ENCODE measurements around the gene TEKT4.
"Not testable (repeated sequence)": the region's sequence is repeated elsewhere in the genome, so short reads cannot be mapped to it uniquely, and the experiment has no call there.

TEKT4 gene, protein sequence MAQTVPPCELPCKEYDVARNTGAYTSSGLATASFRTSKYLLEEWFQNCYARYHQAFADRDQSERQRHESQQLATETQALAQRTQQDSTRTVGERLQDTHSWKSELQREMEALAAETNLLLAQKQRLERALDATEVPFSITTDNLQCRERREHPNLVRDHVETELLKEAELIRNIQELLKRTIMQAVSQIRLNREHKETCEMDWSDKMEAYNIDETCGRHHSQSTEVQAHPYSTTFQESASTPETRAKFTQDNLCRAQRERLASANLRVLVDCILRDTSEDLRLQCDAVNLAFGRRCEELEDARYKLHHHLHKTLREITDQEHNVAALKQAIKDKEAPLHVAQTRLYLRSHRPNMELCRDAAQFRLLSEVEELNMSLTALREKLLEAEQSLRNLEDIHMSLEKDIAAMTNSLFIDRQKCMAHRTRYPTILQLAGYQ

DNA sequence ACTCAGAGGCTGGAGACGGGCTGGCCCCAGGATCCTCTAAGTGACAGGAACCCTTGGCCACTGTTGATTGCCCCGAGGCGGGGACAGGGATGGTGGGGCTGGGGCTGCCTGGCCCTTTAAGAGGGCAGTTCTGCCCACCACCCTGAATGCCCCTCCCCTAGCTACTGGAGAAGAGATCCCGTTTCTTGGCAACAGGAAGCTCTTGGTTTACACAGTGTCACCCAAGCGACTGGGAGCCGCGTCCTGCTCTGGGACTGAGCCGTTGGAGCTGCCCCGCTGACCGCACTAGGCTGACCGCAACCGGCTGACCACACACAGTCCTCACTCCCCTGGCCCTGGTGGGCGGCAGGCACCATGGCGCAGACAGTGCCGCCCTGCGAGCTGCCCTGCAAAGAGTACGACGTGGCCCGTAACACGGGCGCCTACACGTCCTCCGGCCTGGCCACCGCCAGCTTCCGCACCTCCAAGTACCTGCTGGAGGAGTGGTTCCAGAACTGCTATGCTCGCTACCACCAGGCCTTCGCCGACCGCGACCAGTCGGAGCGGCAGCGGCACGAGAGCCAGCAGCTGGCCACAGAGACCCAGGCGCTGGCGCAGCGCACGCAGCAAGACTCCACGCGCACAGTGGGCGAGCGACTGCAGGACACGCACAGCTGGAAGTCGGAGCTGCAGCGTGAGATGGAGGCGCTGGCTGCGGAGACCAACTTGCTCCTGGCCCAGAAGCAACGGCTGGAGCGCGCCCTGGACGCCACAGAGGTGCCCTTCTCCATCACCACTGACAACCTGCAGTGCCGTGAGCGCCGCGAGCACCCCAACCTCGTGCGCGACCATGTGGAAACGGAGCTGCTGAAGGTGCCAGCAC lies at the start of gene TEKT4:
Gene TEKT4, plus strand, starts transcription at position 205 of the 862 bp plus-strand sequence. Its CDS starts 150 bp downstream, at position 355.
- DNase-seq = no peak

DNA sequence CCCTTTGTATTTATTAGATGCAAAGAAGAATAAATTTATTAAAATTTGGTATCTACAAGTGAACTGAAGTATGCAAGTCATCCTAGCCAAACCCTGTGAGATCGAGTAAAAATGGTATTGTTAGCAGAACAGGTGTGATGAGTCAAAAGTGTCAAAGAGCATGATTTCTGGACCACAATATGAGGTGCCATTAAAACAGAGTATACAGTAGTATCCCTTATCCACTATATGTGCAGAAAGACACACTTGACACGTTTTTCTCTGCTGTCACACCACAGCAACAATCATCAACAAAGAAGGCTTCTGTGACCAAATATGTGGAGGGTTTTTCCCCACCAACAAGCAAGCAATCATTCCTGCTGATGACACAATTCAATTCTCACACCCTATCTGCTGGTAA lies 32.0 kb upstream of the TEKT4 start:
- DNase-seq = not testable (repeated sequence)

DNA sequence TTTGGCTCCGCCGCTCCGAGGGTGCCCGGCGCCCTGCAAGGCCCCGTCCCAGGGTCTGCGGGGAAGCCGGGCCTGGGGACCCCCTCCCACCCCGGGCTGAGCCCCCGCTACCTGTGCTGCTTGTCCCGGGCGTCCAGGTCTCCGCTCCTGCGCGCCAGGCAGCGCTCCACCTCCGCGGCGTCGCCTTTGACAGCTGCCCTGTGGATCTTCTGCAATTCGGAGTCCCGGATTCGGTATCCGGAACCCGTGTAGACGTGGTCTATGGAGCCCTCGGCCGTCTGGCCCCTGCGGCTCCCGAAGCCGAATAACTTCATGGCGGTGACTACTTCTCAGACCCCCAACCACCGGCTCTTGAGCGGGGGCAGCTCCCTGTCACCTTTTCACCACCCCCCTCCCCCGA lies 14.4 kb upstream of the TEKT4 start:
- not testable (repeated sequence) for DNase-seq

DNA sequence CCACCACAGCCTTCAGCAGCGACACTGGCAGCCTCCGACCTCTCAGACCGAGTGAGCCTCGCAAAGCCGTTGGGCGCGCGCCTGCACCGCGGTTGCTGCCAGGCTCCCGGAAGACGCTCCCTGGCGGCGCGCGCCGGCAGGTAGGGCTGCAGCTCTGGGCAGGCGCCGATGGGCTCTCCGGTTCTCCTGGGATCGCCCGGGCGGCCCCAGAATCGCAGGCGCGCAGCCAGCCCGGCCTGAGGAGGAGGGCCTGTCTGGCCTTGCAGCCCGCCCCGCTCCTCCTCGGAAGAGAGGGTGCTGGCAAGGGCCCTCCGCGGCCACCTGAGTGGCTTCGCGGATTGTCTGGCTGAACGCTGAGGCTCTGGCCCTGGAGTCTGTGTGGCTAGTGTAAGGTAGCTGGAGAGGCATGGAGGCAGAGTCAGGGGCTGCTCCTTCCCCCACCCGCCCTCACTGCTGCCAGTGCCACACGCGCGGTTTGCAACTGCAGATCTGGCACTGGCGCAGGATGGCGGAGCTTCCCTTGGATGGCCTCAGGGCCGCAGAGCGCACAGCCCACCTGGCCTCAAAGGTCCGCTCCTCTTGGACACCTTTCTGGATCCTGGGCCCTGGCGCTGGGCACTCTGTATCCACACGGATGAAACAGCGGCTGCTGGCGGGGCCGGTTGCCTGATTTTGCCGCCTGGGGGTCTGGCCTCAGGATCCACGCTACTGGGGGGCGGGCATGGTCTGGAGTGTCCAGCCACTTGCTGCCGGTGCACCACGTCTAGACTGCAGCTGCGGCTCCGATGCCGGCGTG lies 13.7 kb upstream of the TEKT4 start:
- not testable (repeated sequence) for DNase-seq

DNA sequence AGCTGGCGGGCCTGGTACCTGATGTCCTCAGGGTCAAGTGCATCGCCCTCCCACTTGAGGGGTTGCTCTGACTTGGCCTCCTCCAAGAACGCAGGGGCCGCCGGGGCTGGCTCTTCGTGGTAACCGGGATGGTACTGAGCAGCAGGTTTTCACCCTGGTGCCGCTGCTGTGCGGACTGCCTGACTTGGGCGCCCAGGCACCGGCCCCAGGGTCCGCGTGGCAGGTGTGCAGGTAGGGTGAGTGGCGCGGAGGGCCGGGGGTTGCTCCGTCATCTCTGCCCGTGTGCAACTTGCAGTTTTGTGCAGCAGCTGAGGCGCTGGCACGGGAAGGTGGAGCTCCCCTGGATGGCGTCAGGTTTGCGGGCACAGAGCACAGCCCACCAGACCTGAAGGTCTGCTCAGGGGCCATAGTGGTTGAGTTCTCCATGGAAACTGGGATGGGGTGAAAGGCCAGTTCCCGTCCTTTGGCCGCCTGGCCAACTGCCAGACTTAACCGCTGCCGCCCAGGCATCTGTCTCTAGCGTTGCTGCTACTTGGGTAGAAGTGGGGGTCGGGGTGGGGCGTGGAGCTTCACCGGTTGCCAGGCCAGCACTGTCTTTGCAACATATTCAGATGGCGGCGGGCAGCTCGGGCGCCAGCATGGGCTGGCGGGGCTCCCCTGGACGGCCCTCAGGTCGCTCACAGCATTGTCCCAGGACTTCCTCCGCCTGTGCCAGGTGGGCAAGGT lies 12.9 kb upstream of the TEKT4 start:
- not testable (repeated sequence) for DNase-seq

DNA sequence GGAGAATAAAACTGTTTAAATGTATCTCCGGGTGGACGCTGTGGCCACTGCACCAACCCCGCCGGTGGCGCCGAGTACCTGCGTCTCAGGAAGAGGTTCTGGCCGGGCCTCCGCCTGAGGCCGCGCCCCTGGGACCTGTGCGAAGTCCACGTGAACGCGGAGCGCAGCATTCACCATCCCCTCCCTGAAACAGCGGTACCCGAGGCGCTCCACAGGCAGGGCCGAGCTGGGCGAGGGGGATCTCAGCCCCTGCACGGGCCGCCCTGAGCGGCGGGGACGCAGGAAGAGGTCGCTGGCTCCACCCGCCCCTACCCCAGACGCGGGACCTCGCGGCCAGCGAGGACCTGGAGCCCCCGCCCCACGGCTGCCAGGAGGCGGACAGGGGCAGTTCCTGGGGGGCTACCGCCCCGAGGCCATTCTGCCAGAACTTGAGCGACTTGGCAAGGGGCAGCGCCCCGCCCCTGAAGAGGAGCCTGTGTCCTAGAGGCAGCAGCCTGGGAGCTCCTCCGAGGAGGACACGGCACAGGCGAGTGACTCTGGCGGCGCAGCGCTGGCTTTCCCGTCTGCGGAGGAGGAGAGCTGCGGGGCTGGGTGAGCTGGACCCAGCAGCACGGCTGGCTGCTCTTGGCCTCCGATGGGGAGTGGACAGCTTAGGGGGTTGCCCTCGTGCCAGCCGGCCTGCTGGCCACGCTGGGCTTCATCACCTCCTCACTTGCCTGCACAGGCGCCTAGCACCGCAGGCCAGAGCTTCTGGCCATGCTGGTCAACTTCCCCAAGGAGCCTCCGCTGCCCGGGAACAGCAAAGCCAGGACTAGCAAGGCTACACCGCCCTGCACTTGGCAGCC lies 9.7 kb upstream of the TEKT4 start:
- DNase-seq = no peak

DNA sequence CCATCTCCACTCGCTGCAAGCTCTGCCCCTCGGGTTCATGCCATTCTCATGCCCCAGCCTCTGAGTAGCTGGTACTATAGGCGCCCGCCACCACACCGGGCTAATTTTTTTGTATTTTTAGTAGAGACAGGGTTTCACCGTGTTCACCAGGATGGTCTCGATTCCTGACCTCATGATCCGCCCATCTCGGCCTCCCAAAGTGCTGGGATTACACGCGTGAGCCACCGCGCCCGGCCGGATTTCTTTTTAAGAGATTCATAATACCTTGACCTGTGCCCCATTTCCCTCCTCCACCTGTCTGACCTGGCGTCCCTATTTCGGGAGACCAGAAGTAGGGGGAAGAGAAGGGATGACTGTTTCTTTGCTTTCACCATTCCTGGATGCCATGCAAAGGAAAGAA lies 8.3 kb upstream of the TEKT4 start:
- not testable (repeated sequence) for DNase-seq

DNA sequence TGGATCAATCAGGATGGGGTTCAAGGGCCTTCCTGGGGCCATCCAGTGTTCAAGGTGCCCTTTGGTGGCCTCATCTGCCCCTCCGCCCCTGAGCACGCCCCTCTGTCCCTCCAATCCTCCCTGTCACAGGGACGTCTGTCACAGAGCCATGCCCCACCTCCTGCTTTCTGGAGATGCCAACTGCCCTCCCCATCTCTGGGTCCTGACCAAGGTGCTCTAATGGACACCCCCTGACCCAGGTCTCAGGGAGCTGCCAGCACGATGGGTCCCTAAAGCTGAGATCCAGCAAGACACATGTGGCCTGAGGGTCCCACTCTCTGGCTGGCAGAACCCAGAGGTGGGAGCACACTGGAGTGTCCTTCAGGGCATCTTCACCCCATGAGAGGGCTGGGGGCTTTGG lies 2.1 kb upstream of the TEKT4 start:
- DNase-seq = no peak

DNA sequence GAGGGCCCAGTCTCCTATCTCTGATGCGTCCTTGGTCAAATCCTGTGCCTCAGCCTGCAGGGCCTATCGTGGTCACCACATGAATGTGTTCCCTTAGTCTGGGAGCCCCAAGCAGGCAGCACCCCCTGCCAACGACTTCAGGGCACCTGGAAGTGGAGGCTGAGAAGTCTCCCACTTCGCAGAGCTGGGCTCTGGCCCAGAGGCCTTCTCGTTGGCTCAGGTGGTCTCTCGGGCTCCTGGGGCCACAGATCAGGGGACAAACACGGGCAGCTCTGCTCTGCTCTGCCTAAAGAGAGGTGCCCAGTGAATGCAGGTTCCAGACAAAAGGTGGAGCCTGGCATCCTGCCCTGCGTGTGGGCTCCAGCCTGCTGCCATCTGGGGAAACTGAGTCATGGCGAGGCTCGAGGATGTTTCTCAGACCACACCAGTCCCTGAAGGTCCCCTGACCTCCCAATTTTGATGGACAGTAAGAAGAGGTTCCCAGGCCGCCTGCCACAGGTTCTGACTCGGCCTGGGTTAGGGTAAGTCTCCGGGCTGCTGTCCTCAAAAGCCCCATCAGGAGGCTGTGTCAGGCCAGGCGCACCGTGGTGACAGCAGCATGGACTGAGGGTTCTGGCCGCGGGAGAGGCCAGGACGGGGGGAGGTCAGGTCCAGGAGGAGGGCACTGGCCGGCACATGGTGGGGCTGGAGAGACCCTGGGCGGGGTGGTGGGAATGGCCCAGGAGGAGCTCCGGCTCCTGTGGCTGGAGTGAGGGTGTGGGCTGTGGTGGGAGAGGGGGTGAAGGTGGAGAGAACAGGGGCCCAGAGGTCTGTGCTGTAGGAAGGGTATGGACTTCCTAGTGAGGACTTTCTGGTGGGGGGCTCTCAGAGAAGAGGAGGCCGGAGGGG lies 1.4 kb upstream of the TEKT4 start:
- DNase-seq = no peak

DNA sequence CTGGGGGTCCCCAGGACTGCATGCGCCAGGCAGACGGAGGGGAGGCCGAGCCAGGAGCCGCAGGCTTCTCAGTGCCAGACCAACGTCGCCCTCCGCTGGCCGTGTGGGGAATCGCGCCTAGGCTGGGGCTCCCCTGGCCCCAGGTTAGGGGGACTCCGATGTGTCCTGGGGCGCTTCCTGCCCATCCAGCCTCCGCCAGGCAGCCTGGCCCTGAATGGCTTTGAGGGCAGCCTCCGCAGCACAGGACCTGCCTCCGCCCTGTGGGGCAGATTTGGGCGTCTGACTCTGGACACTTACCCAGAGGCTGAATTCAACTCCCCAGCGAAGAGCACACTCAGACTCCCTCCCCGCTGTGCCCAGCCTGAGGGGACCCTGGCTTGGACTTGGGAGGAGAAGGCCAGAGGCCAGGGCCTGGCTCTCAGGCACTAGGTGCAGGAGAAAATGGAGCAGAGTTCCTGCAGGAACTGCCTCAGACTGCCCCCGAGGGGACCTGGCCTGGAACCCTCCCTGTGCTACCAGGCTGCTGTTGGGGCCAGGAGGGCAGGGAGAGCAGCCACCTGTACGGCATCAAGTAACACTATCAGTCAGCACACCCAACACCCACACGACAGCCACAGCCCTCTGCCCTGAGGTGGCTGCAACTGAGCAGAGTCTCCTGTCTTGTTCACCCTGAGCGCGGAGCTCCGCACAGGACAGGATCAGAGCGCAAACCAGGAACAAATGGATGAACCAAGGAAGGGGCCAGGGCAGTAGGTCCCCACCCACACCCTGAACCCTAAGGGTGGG lies 597 bp upstream of the TEKT4 start:
- DNase-seq = no peak

DNA sequence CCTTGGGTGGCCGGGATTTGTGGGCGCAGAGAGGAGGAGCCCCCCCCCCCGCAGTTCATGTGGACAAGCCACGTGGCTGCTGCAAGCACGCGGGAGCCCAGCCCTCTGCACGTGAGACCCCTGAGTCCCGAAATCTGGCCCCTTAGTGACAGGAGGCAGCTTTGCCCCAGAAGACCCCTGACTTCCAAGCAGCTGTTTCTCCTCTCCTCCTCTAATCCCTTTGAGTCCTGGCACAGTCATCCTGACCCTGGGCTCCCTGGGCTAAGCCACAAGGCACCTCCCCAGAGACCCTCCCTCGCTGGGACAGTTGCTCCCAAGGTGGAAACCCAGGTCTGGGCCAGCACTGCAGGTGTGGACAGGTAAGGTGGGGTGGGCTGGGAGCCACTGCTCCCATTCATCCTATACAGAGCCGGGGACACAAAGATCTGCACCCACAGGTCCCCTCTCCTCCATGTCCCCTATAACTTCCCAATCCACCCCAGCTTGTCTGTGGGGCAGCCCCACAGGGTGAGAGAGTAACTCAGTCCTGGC lies 923 bp downstream of the TEKT4 start:
- DNase-seq = no peak

DNA sequence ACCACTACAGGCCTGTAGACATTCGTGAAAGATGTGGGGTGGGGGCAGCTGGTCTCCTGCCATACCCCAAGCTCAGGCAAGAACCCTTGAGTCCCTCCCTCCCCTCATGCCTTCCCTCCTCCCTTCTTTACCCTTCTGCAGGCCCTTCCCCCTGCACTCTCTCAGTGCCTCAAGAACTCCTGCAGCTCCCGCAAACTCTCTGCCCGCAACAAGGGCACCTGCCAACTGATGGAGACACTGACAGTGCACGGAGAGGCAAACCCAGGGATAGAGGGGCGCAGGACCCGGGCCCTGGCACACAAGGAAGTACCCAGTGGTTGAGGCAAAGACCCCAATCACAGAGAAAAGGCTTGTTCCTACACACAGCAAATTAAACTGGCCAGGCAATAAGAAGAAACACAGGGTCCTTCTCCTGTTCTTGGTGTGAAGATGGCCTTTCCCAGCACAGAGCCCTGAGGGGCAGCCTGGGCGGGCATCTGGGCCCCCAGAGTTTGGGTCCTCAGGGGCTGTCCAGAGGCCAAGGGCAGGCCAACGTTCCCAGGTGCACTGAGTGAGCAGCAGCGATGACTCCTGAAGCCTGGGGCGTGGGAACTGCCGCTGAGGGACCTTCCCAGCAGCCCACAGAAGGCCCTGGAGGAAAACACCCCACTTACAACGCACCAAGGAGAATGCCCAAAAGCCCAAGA lies 1.6 kb downstream of the TEKT4 start:
- no peak for DNase-seq

DNA sequence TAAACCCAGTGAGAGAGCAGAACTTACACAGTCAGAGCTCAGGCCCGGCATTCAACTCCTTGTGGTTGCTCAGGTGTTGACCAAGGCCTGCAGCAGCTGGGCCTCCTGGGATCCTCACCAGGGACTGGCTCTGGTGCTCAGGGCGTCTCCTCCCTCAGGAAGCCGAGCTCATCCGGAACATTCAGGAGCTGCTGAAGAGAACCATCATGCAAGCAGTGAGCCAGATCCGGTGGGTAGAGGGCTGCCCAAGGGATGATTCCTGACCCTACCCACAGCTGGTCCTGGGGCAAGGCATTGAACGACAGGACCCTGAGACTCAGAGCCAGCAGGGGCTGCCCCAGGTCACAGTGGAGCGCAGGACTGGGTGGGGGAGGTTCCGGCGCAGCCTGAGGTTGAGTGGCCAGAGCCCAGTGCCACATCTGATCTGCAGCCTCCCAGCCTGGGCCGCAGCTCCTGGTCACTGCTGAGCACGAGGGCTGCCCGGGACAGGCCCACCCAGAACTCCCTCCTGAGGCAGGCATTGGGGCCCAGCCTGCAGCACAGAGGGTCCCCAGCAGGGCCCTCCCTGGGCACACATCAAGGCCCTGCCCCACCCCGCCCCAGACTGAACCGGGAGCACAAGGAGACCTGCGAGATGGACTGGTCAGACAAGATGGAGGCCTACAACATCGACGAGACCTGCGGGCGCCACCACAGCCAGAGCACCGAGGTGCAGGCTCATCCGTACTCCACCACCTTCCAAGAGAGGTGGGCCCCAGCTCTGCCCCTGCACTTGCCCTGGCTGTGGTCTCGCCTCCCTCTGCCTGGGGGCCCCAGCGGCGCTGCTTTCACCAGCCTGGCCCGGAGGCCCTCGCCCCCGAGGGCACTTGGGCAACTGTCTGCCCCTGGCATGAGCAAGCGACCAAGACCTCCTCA lies 2.4 kb downstream of the TEKT4 start:
- DNase-seq = no peak

DNA sequence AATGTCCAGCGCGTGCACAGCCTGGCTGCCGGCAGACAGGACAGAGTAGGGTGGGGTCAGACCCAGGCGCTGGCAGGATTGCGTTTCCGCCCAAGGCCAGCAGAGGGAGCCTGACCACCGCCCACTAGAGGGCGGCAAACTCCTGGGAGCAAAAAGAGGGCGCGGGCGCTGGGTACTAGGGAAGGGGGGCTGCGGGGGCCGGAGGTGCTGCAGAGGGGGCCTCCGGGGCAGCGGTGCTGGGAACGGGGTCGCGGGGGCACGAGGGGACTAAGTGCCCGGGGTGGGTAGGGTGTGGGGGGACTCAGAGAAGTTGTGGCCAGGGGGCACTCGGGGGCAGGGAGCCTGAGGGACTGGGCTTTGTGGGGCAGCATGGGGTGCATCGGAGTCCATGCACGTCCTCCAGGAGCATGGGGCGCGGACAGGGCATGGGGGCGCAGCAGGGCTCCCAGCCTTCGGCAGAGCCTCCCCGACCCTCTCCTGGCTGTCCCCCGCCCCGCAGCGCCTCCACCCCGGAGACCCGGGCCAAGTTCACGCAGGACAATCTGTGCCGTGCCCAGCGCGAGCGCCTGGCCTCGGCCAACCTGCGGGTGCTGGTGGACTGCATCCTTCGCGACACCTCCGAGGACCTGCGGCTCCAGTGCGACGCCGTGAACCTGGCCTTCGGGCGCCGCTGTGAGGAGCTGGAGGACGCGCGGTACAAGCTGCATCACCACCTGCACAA lies 3.2 kb downstream of the TEKT4 start:
- DNase-seq = no peak

DNA sequence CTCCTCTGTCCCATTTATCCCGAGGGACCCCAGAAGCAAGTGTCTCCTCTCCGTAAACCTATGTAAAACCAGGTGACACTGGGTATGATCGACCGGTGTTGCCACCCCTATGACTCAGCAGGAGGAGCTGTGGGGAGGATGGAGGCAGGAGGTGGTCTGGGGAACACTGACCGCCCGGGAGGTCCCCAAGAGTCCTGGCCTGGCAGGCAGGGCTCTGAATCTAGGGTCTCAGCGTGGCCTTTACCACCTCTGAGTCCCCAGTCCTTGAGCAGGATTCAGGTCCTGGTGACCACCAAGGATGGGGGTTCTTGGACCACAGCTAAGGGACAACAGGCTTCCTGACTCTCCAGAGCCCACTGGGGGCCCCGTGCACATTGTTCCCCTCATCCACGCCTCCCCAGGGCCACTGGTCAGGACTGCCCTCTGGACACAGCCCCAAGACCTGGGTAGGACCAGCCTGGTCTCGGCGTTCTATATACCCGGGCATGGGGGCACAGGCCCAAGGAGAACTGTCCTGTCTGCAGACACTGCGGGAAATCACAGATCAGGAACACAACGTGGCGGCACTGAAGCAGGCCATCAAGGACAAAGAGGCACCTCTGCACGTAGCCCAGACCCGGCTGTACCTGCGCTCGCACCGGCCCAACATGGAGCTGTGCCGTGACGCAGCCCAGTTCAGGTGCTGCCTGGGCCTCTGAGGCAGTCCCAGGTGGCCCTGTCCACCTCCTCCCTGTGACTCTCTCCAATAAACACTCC lies 4.0 kb downstream of the TEKT4 start:
- no peak for DNase-seq
